Activated gamma-delta T cell (primary cell): ENCODE data around the gene GALR3.
"Not testable (repeated sequence)": the region's sequence is repeated elsewhere in the genome, so short reads cannot be mapped to it uniquely, and the experiment has no call there.

Source experiments
- DNase-seq: peaks from one replicate; lab custom pipeline; 2025; lab: John Stamatoyannopoulos, UW
- total RNA-seq, 2 donors: gene quantifications; one replicate each; lab custom pipeline; 2026; lab: John Stamatoyannopoulos, UW

GALR3 gene, protein sequence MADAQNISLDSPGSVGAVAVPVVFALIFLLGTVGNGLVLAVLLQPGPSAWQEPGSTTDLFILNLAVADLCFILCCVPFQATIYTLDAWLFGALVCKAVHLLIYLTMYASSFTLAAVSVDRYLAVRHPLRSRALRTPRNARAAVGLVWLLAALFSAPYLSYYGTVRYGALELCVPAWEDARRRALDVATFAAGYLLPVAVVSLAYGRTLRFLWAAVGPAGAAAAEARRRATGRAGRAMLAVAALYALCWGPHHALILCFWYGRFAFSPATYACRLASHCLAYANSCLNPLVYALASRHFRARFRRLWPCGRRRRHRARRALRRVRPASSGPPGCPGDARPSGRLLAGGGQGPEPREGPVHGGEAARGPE
- 0 reads per million in 2 donors for total RNA-seq

DNA sequence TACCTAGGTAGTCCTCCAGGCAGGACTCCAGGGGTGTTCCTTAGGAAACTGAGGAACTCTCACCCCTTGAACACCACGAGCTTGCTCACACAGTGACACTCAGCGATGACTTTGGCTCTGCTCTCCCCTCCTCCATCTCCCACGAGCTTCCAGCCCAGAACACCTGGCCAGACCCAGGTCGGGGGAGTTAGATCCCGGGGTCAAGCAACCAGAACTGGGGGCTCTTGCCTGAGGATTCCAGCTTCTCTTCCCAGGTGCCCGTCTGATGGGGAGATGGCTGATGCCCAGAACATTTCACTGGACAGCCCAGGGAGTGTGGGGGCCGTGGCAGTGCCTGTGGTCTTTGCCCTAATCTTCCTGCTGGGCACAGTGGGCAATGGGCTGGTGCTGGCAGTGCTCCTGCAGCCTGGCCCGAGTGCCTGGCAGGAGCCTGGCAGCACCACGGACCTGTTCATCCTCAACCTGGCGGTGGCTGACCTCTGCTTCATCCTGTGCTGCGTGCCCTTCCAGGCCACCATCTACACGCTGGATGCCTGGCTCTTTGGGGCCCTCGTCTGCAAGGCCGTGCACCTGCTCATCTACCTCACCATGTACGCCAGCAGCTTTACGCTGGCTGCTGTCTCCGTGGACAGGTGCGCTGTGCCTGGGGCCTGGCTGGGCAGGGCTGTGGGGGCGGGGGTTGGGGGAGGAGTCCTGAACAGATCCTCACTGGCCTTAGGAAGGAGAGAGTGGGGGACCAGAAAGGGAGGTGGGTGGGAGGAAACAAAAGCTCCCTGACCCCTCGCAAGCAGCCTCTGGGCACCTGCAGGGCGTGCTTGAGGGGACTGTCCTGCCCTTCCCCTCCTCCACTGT is at the start of gene GALR3:
GALR3 (plus strand) TSS at position 249 of the 852 bp plus-strand sequence; CDS start at position 274, 25 bp downstream.
- DNase-seq: no peak

DNA sequence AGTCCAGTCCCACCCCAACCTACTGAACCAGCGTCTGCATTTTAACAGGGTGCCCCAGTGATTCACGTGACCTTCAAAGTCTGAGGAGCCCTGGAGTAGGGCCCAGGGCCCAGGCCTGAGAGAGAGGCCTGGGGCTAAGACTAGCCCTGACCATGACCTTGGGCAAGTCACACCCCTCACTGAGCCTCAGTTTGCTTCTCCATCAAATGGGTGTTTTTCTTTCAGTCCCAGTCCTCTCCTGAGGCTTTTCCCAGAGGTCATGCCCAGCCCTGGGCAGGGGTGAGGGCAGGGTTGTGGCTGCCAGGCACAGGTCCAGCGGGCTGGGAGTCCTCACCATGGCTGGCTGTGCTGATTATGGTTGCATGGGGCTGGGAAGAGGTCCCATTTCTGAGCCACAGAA is 48.5 kb upstream of the GALR3 start:
- no peak for DNase-seq

DNA sequence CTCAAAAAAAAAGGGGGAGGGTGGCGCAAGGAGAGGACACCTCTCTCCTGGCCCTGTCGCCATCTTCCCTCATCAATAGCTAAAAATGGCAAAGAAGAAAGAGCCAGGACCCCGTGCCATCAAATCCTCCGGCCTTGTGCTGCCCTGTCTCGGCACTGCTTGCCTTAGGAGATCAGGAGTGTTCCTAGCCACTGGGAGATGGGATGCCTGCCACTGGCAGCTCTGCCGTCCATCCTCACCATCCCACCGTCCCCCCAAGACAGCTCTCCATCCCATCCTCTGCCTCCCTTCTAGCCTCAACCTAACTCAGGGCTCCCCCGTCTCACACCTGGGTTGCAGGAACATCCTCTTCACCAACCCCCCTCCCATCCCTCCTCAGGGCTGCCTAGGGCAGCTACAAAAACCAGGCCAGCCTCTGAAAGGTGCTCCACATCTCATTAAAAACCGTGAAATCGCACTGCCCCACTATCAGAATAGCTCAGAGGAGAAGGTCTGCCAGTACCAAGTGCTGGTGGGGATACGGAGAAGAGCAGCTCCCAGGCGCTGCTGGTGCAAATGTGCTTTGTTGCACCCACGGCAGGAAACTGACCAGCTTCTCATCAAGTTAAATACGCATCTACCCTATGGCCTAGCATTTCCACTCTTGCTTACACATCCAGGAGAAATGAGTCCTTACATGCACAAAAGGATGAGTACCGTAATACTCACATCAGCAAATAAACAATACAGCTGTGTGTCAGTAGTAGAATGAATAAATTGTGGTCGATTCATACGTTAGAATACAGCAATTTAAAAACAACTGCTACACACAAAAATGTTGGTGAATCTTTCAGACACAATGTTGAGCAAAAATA is 47.2 kb upstream of the GALR3 start:
- no peak for DNase-seq

DNA sequence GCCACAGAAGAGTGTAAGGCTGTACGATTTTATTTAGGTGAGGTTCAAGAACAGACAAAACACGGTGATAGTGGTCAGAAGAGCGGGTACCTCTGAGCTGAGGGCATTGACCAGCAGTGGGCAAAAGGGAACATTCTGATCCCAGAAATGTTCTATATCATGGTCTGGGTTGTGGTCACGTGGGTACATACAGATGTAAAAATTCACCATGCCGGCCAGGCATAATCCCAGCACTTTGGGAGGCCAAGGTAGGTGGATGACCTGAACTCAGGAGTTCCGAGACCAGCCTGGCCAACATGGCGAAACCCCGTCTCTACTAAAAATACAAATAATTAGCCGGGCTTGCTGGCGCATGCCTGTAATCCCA is 46.6 kb upstream of the GALR3 start:
- DNase-seq: no peak

DNA sequence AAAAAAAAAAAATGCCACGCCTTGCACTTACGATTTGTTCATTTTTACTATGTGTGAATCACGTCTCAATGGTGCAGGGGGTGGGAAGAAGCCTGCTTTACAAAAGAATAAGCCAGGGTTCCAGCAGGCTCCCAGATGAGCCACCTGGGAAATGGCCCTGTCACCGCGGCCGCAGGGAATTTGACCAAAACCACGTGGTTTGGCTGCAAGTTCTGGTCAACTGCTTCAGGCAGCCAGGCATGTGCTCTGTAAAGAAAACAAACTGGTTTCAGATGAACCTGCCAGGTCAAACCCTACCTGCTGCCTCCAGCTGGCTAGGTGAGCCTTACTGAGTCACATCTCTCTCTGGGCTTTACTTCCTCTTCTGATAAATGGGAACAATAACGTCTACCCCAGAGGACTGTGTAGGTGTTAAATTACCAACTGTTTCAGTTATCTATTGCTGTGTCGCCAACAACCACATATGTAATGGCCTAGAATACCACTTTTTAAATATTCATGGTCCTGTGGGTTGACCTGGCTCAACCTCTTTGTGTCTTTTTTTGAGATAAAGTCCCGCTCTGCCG is 46.0 kb upstream of the GALR3 start:
- DNase-seq: no peak

DNA sequence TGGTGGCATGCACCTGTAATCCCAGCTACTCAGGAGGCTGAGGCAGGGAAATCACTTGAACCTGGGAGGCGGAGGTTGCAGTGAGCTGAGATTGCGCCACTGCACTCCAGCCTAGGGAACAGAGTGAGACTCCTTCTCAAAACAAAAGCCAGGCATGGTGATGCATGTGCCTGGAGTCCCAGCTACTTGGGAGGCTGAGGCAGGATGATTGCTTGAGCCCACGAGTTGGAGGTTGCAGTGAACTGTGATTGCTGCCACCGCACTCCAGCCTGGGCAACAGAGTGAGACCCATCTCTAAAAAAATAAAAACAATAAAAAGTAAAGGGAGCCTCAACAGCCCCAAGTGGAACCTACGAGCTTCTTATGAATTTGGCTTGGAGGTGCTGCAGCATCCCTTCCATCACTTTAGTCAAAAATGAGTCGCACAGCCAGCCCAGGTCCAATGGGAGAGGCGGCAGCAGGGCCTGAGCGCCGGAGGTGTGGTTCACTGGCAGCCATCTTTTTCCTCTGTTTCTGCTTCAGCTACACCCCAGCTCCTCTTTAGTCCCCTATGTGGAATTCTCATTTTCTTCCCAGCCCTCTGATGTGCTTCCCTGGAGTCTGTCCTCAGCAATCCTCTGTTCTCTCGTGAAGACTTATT is 44.7 kb upstream of the GALR3 start:
- DNase-seq: no peak

DNA sequence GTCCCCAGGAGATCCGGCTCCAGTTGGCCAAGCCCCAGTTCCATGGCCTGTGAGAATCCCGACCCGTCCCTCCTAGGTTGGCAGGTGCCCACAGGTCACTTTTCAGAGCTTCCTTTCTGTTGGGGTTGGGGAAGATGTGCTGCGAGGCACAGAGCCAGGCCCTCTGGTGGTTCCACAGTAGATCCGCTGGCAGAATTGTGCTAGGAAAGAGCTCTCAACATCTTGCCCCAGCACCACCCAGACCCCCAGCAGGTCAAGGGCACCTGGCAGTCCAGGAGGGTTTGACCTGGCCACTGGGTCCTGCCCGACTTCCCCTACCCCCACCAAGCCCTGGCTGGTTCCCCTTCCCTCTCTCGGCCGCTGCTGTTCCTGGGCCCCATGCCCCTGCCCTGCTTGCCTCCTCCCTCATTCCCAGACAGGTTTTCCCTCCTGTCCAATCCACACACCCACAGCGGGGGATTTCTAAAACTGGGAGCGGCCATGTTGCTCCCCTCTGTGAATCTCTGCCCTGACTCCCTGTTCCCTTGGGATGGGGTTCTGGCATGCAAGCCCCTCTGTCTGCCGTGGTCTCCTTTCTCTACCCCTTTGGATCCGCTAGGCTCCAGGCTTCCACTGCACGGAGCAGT is 41.6 kb upstream of the GALR3 start:
- no peak for DNase-seq

DNA sequence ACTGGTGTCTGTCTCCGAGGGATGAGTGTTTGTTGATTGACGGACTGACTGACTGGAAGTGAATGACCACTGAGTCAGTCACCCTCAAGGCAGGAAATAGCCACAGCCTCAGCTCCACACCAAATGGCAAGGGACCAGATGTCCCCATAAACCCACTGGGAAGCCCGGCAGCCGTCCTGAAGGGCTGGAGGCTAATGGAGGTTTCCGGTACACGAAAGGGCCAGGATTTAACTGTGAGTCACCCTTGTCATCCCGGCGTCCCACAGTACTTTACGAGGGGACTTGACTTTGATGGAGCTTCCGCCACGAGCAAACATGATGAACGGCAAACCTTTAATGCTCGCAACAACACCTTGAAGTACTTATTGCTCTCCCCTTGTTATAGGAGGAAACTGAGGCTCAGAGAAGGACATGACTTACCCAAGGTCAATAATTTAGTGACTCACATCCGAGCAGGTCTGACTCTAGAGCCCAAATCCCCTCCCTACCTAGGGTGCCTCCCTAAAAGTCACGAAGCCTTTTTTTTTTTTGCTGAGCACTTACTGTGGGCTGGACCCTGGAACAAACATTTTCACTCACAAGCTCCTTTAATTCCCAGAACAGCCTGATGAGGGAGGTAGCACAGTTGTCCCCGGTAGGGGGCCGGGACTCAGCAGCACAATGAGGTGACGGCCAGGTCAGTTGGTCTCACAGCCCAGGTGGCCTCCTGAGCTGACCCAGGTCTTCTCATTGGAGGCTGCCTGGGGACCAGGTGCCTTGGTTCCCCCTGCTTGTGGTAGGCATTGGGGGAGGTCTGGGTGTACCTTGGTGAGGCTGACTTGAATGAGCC is 40.6 kb upstream of the GALR3 start:
- DNase-seq: no peak

DNA sequence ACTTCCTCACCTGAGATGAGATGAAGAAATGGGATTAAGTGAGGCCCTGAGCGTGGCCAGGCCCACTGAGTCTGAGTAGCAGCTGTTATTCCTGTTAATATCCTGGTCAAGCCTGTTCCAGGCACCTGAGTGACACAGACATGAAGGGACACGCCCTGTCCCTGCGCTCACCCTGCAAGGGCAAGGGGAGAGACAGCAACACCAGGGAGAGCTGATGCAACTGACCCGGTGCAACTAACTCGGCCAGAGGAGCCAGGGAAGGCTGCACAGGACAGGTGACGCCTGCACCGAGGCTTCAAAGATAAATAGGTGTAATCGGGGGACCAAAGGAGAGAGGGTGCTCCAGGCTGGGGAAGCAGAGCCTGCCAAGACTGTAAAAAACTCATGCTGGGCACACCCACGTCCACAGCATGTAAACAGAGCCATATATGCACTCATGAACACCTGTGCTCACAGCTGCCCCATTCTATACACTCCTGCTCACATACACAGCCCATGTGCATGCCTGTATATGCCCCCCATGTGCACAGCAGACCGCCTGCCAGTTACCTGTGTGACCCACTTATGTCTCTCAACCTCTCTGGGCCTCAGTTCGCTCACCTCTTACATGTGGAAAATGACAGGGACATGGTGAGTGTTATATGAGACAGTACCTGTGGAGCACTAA is 38.2 kb upstream of the GALR3 start:
- no peak for DNase-seq

DNA sequence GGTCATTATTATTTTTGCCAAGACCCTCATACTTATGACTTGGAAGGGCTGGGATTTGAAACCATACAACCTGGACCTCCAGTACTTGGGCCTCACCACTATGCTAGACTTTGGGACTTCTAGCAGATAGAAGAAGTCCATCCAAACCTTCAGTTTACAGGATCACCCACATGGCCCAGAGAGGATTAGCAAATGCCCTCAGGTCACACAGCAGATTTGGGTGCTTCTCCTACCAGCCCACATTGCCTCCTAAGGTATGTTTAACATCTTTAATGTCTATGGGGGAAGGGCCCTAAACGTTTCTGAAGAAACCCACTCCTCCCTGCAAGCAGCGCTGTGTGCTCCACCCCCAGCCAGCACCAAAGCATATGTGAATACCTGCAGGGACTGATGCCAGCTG is 32.9 kb upstream of the GALR3 start:
- no peak for DNase-seq

DNA sequence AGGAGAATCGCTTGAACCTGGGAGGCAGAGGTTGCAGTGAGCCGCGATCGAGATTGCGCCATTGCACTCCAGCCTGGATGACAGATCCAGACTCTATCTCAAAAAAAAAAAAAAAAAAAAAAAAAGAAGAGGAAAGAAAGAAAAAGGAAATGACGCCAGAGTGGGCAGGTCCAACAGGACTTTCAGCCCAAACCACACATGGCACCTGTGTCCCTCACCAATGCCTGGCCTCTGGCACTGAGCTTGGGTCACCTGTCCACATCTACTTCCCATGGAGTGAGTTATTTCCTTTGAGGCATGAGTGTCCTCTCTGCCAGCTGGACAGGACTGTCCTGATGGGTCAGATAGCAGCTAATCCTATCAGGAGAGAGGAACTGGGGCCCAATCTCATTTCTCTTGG is 30.7 kb upstream of the GALR3 start:
- DNase-seq: no peak

DNA sequence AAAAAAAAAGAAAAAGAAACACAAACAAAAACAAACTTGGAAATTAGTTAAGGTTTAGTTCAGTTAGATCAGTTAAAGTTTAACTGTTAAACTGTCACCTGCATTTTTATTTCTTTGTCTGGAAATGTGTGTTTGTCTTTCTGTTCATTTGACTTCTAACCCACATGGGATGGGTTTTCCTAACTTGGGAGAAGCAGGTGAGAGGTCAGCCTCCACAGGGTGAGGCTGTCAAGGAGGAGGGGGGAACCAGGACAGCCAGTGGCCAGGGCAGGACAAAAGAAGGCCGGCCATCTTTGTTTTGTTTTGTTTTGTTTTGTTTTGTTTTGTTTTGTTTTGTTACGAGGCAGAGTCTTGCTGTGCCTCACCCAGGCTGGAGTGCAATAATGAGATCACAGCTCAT is 28.8 kb upstream of the GALR3 start:
- no peak for DNase-seq

DNA sequence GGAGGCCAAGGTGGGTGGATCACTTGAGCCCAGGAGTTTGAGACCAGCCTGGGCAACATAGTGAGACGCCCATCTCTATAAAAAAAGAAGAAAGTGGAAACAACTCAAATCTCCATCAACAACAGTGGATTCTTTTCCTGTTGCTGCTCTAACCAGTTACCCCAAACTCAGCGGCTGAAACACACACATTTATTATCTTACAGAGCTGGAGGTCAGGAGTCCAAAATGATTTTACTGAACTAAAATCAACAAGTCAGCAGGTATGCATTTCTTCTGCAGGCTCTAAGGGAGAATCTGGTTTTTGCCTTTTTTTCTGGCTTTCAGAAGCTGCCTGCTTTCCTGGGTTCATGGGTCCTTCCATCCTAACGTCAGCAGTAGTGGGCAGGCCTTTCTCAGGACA is 27.1 kb upstream of the GALR3 start:
- no peak for DNase-seq

DNA sequence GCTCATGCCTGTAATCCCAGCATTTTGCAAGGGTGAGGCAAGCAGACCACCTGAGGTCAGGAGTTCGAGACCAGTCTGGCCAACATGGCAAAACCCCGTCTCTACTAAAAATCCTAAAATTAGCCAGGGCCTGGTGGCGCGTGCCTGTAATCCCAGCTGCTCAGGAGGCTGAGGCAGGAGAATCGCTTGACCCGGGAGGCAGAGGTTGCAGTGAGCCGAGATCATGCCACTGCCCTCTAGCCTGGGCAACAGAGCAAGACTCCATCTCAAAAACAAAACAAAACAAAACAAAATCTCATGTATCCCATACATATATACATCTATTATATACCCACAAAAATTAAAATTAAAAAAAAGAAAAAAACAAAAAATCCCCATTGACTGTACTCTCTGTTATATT is 25.9 kb upstream of the GALR3 start:
- DNase-seq: not testable (repeated sequence)

DNA sequence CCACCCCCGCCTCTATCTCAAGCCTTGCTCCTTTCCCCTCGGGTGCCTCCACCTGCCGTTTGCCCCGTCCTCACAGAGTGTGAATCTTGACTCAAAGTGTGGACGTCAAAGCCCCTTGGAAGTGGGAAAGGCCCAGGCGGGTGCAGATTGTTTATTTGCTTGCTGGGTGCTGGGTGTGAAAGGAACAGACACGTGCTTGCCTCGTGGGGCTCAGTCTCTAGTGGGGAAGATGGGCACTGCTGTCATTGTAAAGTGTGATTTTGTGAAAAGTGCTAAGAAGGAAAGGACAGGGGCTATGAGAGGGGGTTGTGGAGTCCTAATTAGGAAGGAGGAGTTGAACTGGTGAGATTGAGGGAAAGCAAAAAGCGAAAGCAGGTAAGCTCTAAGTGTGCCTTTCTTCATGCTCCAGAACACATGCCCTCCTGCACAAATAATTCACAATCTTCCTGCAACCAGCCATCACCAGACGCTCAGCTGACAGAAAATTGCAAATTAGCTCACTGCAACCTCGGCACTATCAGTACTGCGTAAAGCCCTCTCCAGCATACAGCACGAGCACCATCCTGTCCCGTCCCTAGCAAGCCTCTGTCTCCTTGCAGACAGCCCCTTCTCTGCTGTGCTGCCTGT is 25.2 kb upstream of the GALR3 start:
- DNase-seq: no peak

DNA sequence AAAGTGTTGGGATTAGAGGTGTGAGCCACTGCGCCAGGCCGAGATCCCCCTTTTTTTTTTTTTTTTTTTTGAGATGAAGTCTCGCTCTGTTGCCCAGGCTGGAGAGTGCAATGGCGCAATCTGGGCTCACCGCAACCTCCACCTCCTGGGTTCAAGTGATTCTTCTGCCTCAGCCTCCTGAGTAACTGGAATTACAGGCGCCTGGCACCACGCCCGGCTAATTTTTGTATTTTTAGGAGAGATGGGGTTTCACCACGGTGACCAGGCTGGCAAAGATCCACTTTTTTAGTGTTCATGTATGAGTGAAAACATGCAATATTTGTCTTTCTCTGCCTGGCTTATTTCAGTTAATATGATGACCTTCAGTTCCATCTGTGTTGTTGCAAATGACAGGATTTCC is 23.2 kb upstream of the GALR3 start:
- DNase-seq: not testable (repeated sequence)

DNA sequence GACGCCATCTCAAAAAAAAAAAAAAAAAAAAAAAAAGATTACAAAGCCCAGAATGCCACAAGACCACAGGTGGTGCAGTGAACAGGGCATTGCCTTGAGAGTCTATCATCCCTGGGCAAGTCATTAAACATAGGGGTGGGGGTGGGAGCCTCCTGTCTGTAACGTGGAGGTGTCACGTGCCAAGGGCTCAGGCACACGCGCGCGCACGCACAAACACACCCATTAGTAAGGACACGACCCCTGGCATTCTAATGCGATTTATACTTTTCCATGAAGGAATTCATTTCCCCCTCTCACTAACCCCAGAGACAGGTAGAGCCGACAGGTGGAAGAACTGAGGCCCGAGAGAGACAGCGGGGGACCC is 21.3 kb upstream of the GALR3 start:
- DNase-seq: no peak

DNA sequence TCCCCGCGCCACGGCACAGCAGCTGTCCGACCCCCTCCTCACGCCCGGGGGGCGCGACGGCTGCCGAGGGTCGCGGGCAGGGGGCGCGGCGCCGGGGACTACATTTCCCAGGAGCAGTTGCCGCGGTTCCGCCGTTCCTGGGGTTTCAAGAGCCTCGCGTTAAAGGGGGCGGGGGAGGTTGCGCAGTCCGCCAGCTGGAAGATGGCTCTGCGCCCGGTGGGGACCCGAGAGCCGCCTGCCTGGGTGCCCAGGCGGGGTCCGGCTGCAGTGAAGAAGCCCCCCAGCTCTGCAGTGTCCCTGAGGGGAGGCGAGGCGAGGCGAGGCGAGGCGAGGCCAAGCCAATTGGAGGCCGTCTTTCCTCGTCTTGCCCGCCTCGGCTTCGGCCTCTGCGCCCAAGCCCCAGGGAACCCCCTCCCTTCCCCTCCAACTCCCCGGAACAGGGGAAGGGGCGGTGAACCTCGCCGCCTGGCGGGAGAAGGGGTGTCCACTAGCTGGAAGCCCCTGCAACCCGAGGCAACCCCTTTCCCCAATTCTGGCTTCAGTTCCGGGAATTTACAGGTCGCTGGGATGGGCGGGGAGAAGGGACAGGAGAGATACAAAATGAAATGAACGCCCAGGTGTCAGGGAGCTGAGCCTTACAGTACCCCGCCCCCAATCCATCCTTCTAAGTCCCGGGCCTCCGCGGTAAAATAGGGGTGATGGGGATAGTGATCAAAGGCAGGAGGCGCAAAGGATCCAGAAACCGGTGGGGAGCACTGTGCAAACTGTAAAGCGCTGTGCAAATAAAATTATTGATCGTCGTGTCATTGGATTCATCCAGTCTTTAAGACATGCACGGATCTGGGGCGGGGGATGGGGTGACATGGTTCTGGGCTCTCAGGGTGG is 20.6 kb upstream of the GALR3 start:
- no peak for DNase-seq
